SK-N-SH (cell line): ENCODE results near the gene ZNF577. TPM values are rescaled to one million over a fixed set of nuclear protein-coding genes. Genes with fewer than 3 reads are reported as not detected.

Experiments used
- CTCF ChIA-PET: fragments of 300-600, 350-600 bp; formaldehyde crosslinking; extraction: SDS; loops from one replicate; lab custom pipeline; 2021; lab: Yijun Ruan, JAX
- POLR2A ChIA-PET: fragments of 350-600 bp; sonication (Branson Sonifier 250); formaldehyde crosslinking; extraction: SDS; loops from one replicate; lab custom pipeline; 2020; ENCODE audit warnings: antibody characterized with exemption, inconsistent platforms; lab: Yijun Ruan, JAX
- DNase-seq: peaks from one replicate; pipeline ENCODE4 v3.0.0; 2012
- H2AFZ ChIP-seq: fragments of 200-600 bp; sonication (generic); 2 replicates; pipeline ENCODE4 v1.8.1; 2016; ENCODE audit warnings: antibody characterized with exemption, mild to moderate bottlenecking, low read depth
- H3F3A ChIP-seq: fragments of 200-600 bp; sonication (generic); replicated peaks from 2 replicates; pipeline ENCODE3; 2016; ENCODE audit warnings: antibody characterized with exemption, mild to moderate bottlenecking; ENCODE audit not compliant: insufficient read depth
- H3K27ac ChIP-seq, 2 experiments: fragments of 200-500 bp in 1 of 2; fragments of 200-600 bp in 1 of 2; sonication (Bioruptor generic) in 1 of 2; sonication (generic), shearing (Covaris generic) in 1 of 2; 2 replicates each; pipeline versions ENCODE4 v1.5.1 to v1.6.1; 2014 to 2016; ENCODE audit warnings: low read depth in 2 of 2, inconsistent platforms in 1 of 2, low read length in 1 of 2, mild to moderate bottlenecking in 1 of 2, mixed read lengths in 1 of 2
- H3K27me3 ChIP-seq: fragments of 200-600 bp; sonication (generic), shearing (Covaris generic); 2 replicates; pipeline ENCODE4 v1.6.1; 2016; ENCODE audit warnings: mixed run types; ENCODE audit not compliant: insufficient read depth
- H3K36me3 ChIP-seq, 2 experiments: fragments of 200-500 bp in 1 of 2; fragments of 200-600 bp in 1 of 2; sonication (Bioruptor generic) in 1 of 2; sonication (generic) in 1 of 2; replicated peaks in 1 of 2; 2 replicates each; pipeline versions ENCODE3 to v1.5.1; 2014 to 2016; ENCODE audit warnings: low read length in 1 of 2, mild to moderate bottlenecking in 1 of 2; ENCODE audit not compliant: insufficient read depth in 2 of 2, control insufficient read depth in 1 of 2
- H3K4me1 ChIP-seq, 2 experiments: fragments of 200-500 bp in 1 of 2; fragments of 200-600 bp in 1 of 2; sonication (Bioruptor generic) in 1 of 2; sonication (generic), shearing (Covaris generic) in 1 of 2; 2 replicates each; pipeline versions ENCODE4 v1.5.1 to v1.6.1; 2014 to 2016; ENCODE audit warnings: low read depth in 1 of 2, low read length in 1 of 2, mixed run types in 1 of 2; ENCODE audit not compliant: insufficient read depth in 2 of 2, control insufficient read depth in 1 of 2
- H3K4me2 ChIP-seq: fragments of 200-600 bp; sonication (generic), shearing (Covaris generic); 2 replicates; pipeline ENCODE4 v1.6.1; 2017; ENCODE audit warnings: mixed run types
- H3K4me3 ChIP-seq, 2 experiments: fragments of 200-500 bp in 1 of 2; fragments of 200-600 bp in 1 of 2; sonication (Bioruptor generic) in 1 of 2; sonication (generic), shearing (Covaris generic) in 1 of 2; 2 replicates each; pipeline versions ENCODE4 v1.5.1 to v1.8.1; 2014 to 2016; ENCODE audit warnings: low read depth in 2 of 2, inconsistent platforms in 1 of 2, low read length in 1 of 2, mild to moderate bottlenecking in 1 of 2, mixed read lengths in 1 of 2, moderate library complexity in 1 of 2
- H3K79me2 ChIP-seq: fragments of 200-600 bp; sonication (generic); 2 replicates; pipeline ENCODE4 v1.8.1; 2017; ENCODE audit warnings: mild to moderate bottlenecking; ENCODE audit not compliant: insufficient read depth
- H3K9ac ChIP-seq: fragments of 200-600 bp; sonication (generic); 2 replicates; pipeline ENCODE4 v1.6.1; 2017; ENCODE audit warnings: mixed run types
- H3K9me2 ChIP-seq: fragments of 200-600 bp; sonication (generic); 2 replicates; pipeline ENCODE4 v1.6.1; 2017; ENCODE audit warnings: mixed run types
- H3K9me3 ChIP-seq: fragments of 200-600 bp; sonication (generic); 2 replicates; pipeline ENCODE4 v1.6.1; 2017; ENCODE audit warnings: mixed run types, mild to moderate bottlenecking, moderate library complexity
- H4K20me1 ChIP-seq: fragments of 200-600 bp; sonication (generic); 2 replicates; pipeline ENCODE4 v1.6.1; 2017; ENCODE audit warnings: mild to moderate bottlenecking, mixed run types; ENCODE audit not compliant: insufficient read depth
- ELF1 ChIP-seq: IDR thresholded peaks from 2 replicates; pipeline ENCODE4 v1.4.0; 2012
- EP300 ChIP-seq, 2 experiments: IDR thresholded peaks; 2 replicates each; pipeline versions ENCODE4 v1.4.0 to v1.6.1; 2012; ENCODE audit warnings: borderline replicate concordance in 1 of 2, low read depth in 1 of 2, low read length in 1 of 2
- EZH2phosphoT487 ChIP-seq: fragments of 200-600 bp; sonication (generic); IDR thresholded peaks from 2 replicates; pipeline ENCODE4 v1.6.1; 2017; ENCODE audit warnings: low read depth, mixed run types, mild to moderate bottlenecking, antibody characterized with exemption, moderate library complexity, borderline replicate concordance
- FOSL2 ChIP-seq: IDR thresholded peaks from 2 replicates; pipeline ENCODE4 v1.4.0; 2012; ENCODE audit warnings: low read depth, mild to moderate bottlenecking, moderate library complexity, borderline replicate concordance
- FOXJ3 ChIP-seq: sonication (generic); formaldehyde crosslinking; IDR thresholded peaks from 2 replicates; pipeline ENCODE4 v1.5.1; 2020; ENCODE audit warnings: mild to moderate bottlenecking, missing genetic modification reagents
- FOXM1 ChIP-seq: IDR thresholded peaks from 2 replicates; pipeline ENCODE4 v1.4.0; 2012; ENCODE audit warnings: low read depth, mild to moderate bottlenecking
- GABPA ChIP-seq: IDR thresholded peaks from 2 replicates; pipeline ENCODE4 v1.4.0; 2012; ENCODE audit warnings: low read depth, mild to moderate bottlenecking
- MXI1 ChIP-seq: IDR thresholded peaks from 2 replicates; pipeline ENCODE4 v1.6.1; 2012; ENCODE audit warnings: mild to moderate bottlenecking, low read depth, low read length, improper control_type of control experiment
- NFIC ChIP-seq: IDR thresholded peaks from 2 replicates; pipeline ENCODE4 v1.4.0; 2012; ENCODE audit warnings: borderline replicate concordance
- POLR2AphosphoS5 ChIP-seq: IDR thresholded peaks from 2 replicates; pipeline ENCODE4 v1.6.1; 2012; ENCODE audit warnings: low read depth, low read length
- RAD21 ChIP-seq: IDR thresholded peaks from 2 replicates; pipeline ENCODE4 v1.6.1; 2012; ENCODE audit warnings: mild to moderate bottlenecking, low read length
- RXRA ChIP-seq: IDR thresholded peaks from 2 replicates; pipeline ENCODE4 v1.4.0; 2012; ENCODE audit warnings: low read depth, mild to moderate bottlenecking, borderline replicate concordance
- SIN3A ChIP-seq: IDR thresholded peaks from 2 replicates; pipeline ENCODE4 v1.6.1; 2012; ENCODE audit warnings: low read depth, mild to moderate bottlenecking, low read length, moderate library complexity, borderline replicate concordance
- SMC3 ChIP-seq: IDR thresholded peaks from 2 replicates; pipeline ENCODE4 v1.6.1; 2012; ENCODE audit warnings: low read depth, low read length, improper control_type of control experiment
- TAF1 ChIP-seq: IDR thresholded peaks from 2 replicates; pipeline ENCODE4 v1.6.1; 2012; ENCODE audit warnings: low read depth, mild to moderate bottlenecking, low read length, moderate library complexity, borderline replicate concordance
- TCF12 ChIP-seq: IDR thresholded peaks from 2 replicates; pipeline ENCODE4 v1.4.0; 2012
- TEAD4 ChIP-seq: IDR thresholded peaks from 2 replicates; pipeline ENCODE4 v1.4.0; 2012; ENCODE audit warnings: mild to moderate bottlenecking, borderline replicate concordance; ENCODE audit not compliant: insufficient read depth
- YY1 ChIP-seq: IDR thresholded peaks from 2 replicates; pipeline ENCODE4 v1.4.0; 2012; ENCODE audit warnings: low read depth, mild to moderate bottlenecking
- WGBS: methylation state at CpG from one replicate; pipeline ENCODE4 v1.1.6; 2017; ENCODE audit warnings: low lambda C conversion rate; 5-methylcytosine and 5-hydroxymethylcytosine counted together
- polyA plus RNA-seq, 3 experiments: library from polyadenylated mRNA; depleted of rRNA; stranded (reverse); fragments of >200 nt; gene quantifications; 2 replicates each; pipeline ENCODE4 v1.2.3, GENCODE V29; 2012
- TF ChIP-seq, protein P1 (sequence below): fragments of 150-350 bp; IDR thresholded peaks from 2 replicates; pipeline ENCODE4 v1.6.1; 2017; ENCODE audit warnings: antibody characterized with exemption, low read length, low read depth, borderline replicate concordance
- TF ChIP-seq, protein P2 (sequence below): IDR thresholded peaks from 2 replicates; pipeline ENCODE4 v1.4.0; 2012; ENCODE audit warnings: low read depth, borderline replicate concordance

The ZNF577 gene
- polyA plus RNA-seq, 1 of the 3 experiments (the other 2 are of a cell fraction): 6.8 TPM

DNA sequence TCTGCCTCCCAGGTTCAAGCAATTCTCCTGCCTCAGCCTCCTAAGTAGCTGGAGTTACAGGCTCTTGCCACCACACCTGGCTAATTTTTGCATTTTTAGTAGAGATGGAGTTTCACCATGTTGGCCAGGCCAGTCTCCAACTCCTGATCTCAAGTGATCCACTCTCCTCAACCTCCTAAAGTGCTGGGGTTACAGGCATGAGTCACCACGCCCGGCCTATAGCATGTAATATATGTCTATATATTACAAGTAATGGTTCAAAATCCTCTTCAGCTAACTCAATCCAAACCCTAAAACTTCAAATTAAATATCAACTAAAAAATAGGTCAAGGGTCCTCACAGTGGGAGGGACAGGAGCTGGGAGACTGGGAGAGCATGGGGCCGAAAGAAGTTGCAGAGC, 64.8 kb downstream of the ZNF577 start:
- Histone ChIP-seq H3K79me2 (no peaks in the 10 kb centered on the region), H3K4me2 (no peak overlapping the region), H2AFZ (no peak overlapping the region), H3K9ac (no peak overlapping the region), H3F3A (no peaks in the 10 kb centered on the region), H3K27me3 (no peaks in the 10 kb centered on the region), H3K36me3 (peaks cover 0 to 4% of the 10 kb centered on the region in 2 experiments), H3K9me2 (no peaks in the 10 kb centered on the region), H3K27ac (no peak overlapping the region), H3K4me3 (no peak overlapping the region), H3K9me3 (peaks cover 4% of the 10 kb centered on the region), H4K20me1 (no peaks in the 10 kb centered on the region), H3K4me1 (no peaks in the 10 kb centered on the region; a peak in 1 of 4 replicates)
- ChIA-PET POLR2A (no interaction called here), CTCF (interaction anchor here (0.7 to 1.2 kb wide), 4 partner anchors 14 to 1609 kb away, joined by 3 read pairs; partner anchors contain the start of gene ZNF761)
- no peak for DNase-seq
- no peak for TF ChIP-seq YY1
- no peak for TF ChIP-seq GABPA
- no peak for TF ChIP-seq FOSL2
- TF ChIP-seq SMC3: no peak
- TF ChIP-seq EP300 (IDR thresholded peaks at IDR 0.05; ENCODE audit: borderline replicate concordance in 1 of 2, low read depth in 1 of 2, low read length in 1 of 2): no peak
- 0% methylated on average over 3 of the region's 3 CpGs for WGBS

DNA sequence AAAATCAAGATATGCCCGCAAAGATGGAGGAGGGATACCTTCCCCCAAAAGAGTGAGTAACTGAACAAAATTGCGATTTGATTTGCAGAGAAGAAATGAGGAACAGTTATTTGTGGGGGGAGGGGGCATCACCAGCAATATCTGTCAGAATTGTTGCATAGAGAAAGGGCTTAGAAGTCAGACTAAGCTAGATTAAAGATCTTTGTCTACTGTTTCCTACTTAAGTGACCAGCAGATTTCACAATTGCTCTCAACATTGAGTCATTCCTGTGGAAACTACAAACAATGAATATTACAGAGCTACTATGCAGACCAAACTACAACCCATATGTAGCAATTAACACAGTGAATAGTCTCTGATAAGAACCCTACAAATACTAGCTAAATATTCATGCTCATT, 65.4 kb downstream of the ZNF577 start:
- Histone ChIP-seq H3F3A (no peaks in the 10 kb centered on the region), H3K4me3 (no peak overlapping the region), H3K79me2 (no peaks in the 10 kb centered on the region), H3K9ac (no peak overlapping the region), H3K27me3 (no peaks in the 10 kb centered on the region), H3K4me1 (no peaks in the 10 kb centered on the region; a peak in 1 of 4 replicates), H3K4me2 (no peak overlapping the region), H3K9me3 (peaks cover 4% of the 10 kb centered on the region), H4K20me1 (no peaks in the 10 kb centered on the region), H3K36me3 (peaks cover 0 to 4% of the 10 kb centered on the region in 2 experiments), H2AFZ (no peak overlapping the region), H3K9me2 (no peaks in the 10 kb centered on the region), H3K27ac (no peak overlapping the region)
- TF ChIP-seq, protein P1, sequence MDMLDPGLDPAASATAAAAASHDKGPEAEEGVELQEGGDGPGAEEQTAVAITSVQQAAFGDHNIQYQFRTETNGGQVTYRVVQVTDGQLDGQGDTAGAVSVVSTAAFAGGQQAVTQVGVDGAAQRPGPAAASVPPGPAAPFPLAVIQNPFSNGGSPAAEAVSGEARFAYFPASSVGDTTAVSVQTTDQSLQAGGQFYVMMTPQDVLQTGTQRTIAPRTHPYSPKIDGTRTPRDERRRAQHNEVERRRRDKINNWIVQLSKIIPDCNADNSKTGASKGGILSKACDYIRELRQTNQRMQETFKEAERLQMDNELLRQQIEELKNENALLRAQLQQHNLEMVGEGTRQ: no peak
- no peak for TF ChIP-seq ELF1
- no peak for TF ChIP-seq POLR2AphosphoS5
- no peak for TF ChIP-seq RAD21
- no peak for TF ChIP-seq SIN3A
- TF ChIP-seq NFIC: no peak
- TF ChIP-seq GABPA: no peak
- TF ChIP-seq TAF1: no peak
- no peak for TF ChIP-seq MXI1
- TF ChIP-seq, protein P2, sequence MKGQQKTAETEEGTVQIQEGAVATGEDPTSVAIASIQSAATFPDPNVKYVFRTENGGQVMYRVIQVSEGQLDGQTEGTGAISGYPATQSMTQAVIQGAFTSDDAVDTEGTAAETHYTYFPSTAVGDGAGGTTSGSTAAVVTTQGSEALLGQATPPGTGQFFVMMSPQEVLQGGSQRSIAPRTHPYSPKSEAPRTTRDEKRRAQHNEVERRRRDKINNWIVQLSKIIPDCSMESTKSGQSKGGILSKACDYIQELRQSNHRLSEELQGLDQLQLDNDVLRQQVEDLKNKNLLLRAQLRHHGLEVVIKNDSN: no peak
- TF ChIP-seq TCF12: no peak
- TF ChIP-seq EZH2phosphoT487: no peak
- no peak for TF ChIP-seq FOXJ3
- TF ChIP-seq TEAD4: no peak
- no peak for TF ChIP-seq RXRA
- no peak for TF ChIP-seq FOXM1
- ChIA-PET CTCF (interaction anchor here (1.1 to 1.2 kb wide), 2 partner anchors 14 to 307 kb away, joined by 3 read pairs; no protein-coding TSS in a partner anchor), POLR2A (no interaction called here)
- DNase-seq: no peak
- WGBS: 18% methylated on average over 2 of the region's 2 CpGs
